Neural progenitor cell (in vitro differentiated cells): ENCODE measurements around the gene CAMKMT. TPM values are rescaled to one million over a fixed set of nuclear protein-coding genes. Genes with fewer than 3 reads are reported as not detected.

Source experiments
- DNase-seq: peaks from one replicate; pipeline ENCODE4 v3.0.0-alpha.2; 2016; ENCODE audit warnings: low spot score
- H2AFZ ChIP-seq: fragments of 200-600 bp; sonication (generic); replicated peaks from 2 replicates; pipeline ENCODE4 v1.6.1; 2016; ENCODE audit warnings: antibody characterized with exemption
- H3F3A ChIP-seq: fragments of 200-600 bp; sonication (generic); 2 replicates; pipeline ENCODE4 v1.6.1; 2016; ENCODE audit warnings: antibody characterized with exemption, low read depth
- H3K27ac ChIP-seq: fragments of 200-600 bp; sonication (generic); 2 replicates; pipeline ENCODE4 v1.5.1; 2016; ENCODE audit warnings: mild to moderate bottlenecking
- H3K27me3 ChIP-seq: fragments of 200-600 bp; sonication (generic); 2 replicates; pipeline ENCODE4 v1.6.1; 2016; ENCODE audit warnings: mild to moderate bottlenecking, moderate library complexity
- H3K36me3 ChIP-seq: fragments of 200-600 bp; sonication (generic); 2 replicates; pipeline ENCODE4 v1.5.1; 2016
- H3K4me1 ChIP-seq: fragments of 200-600 bp; sonication (generic); 2 replicates; pipeline ENCODE4 v1.6.1; 2016; ENCODE audit warnings: mixed run types
- H3K4me2 ChIP-seq: fragments of 200-600 bp; sonication (generic); 2 replicates; pipeline ENCODE4 v1.6.1; 2016
- H3K4me3 ChIP-seq: fragments of 200-600 bp; sonication (generic); 2 replicates; pipeline ENCODE4 v1.5.1; 2016
- H3K79me2 ChIP-seq: fragments of 200-600 bp; sonication (generic); 2 replicates; pipeline ENCODE4 v1.6.1; 2016; ENCODE audit warnings: low read depth
- H3K9ac ChIP-seq: fragments of 200-600 bp; sonication (generic); 2 replicates; pipeline ENCODE4 v1.6.1; 2016
- H3K9me3 ChIP-seq: fragments of 200-600 bp; sonication (generic); 2 replicates; pipeline ENCODE4 v1.5.1; 2016; ENCODE audit warnings: low read depth
- H4K20me1 ChIP-seq: fragments of 200-600 bp; sonication (generic); 2 replicates; pipeline ENCODE4 v1.6.1; 2016; ENCODE audit warnings: low read depth
- H3K27ac Mint-ChIP-seq: 3 replicates; pipeline ENCODE4 v1.8.0; 2021; ENCODE audit warnings: mixed read lengths
- H3K27me3 Mint-ChIP-seq: 2 replicates; pipeline ENCODE4 v1.8.0; 2022; ENCODE audit warnings: low read depth, mild to moderate bottlenecking, inconsistent platforms, moderate library complexity, mixed read lengths; ENCODE audit not compliant: insufficient read depth
- H3K36me3 Mint-ChIP-seq: 3 replicates; pipeline ENCODE4 v1.8.0; 2021; ENCODE audit warnings: mixed read lengths
- H3K4me1 Mint-ChIP-seq: 3 replicates; pipeline ENCODE4 v1.8.0; 2021; ENCODE audit warnings: mixed read lengths
- H3K4me3 Mint-ChIP-seq: 3 replicates; pipeline ENCODE4 v1.8.0; 2021; ENCODE audit warnings: mild to moderate bottlenecking, moderate library complexity, mixed read lengths
- H3K9me3 Mint-ChIP-seq: 3 replicates; pipeline ENCODE4 v1.8.0; 2020; ENCODE audit warnings: mixed read lengths
- CTCF ChIP-seq: fragments of 200-600 bp; sonication (generic); IDR thresholded peaks from 2 replicates; pipeline ENCODE4 v1.5.1; 2017; ENCODE audit warnings: antibody characterized with exemption, mild to moderate bottlenecking
- EZH2 ChIP-seq: fragments of 200-600 bp; sonication (generic); IDR thresholded peaks from 2 replicates; pipeline ENCODE4 v1.6.1; 2017; ENCODE audit warnings: antibody characterized with exemption, mild to moderate bottlenecking, moderate library complexity
- EZH2phosphoT487 ChIP-seq: fragments of 200-600 bp; sonication (generic); IDR thresholded peaks from 2 replicates; pipeline ENCODE4 v1.6.1; 2017; ENCODE audit warnings: antibody characterized with exemption
- total RNA-seq: library from RNA; depleted of rRNA; stranded (reverse); fragments of >200 nt; gene quantifications from 2 replicates; pipeline ENCODE4 v1.2.3, GENCODE V29; 2015; ENCODE audit warnings: low replicate concordance

Gene CAMKMT
- total RNA-seq, 1 donor from 2014 or later, result 28.5 TPM

DNA sequence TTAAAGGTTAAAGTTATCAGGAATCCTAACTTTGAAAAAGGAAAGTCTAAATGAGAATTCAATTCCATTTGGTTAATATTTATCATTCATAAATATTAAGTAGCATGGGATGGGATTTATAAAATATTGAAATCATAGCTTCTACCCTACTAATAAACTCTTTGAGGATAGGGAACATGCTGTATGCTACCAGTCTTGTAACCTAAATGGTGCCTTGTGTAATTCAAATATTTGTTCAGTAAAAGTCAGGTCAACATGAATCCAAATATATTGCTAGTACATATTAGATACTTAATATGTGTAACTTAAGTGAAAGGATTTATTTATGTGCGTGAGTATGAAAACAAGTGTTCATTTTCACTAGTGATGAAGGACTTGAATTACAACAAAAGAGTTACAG, 94.1 kb downstream of the CAMKMT start:
- no peaks in the 10 kb centered on the region for H3K9me3 Mint-ChIP-seq
- Histone ChIP-seq H3F3A (peaks cover 4% of the 10 kb centered on the region), H4K20me1 (no peaks in the 10 kb centered on the region), H2AFZ (no peak overlapping the region), H3K79me2 (peaks cover 8% of the 10 kb centered on the region), H3K4me3 (no peak overlapping the region), H3K36me3 (no peaks in the 10 kb centered on the region), H3K9me3 (no peaks in the 10 kb centered on the region), H3K27ac (no peak overlapping the region), H3K27me3 (no peaks in the 10 kb centered on the region), H3K4me2 (no peak overlapping the region), H3K9ac (no peak overlapping the region), H3K4me1 (peaks cover 59% of the 10 kb centered on the region)
- H3K27me3 Mint-ChIP-seq, result no peaks in the 10 kb centered on the region
- H3K36me3 Mint-ChIP-seq, result peaks cover 1% of the 10 kb centered on the region
- H3K27ac Mint-ChIP-seq, result no peak overlapping the region
- DNase-seq, result no peak
- peaks cover 20% of the 10 kb centered on the region for H3K4me1 Mint-ChIP-seq
- no peak for TF ChIP-seq EZH2phosphoT487
- no peak overlapping the region for H3K4me3 Mint-ChIP-seq

GRCh38 chr2:44456946-44457345, 95.2 kb downstream of the CAMKMT start:
- no peaks in the 10 kb centered on the region for H3K36me3 ChIP-seq
- Mint-ChIP-seq H3K4me1 (peaks cover 14% of the 10 kb centered on the region), H3K9me3 (no peaks in the 10 kb centered on the region), H3K4me3 (no peak overlapping the region), H3K36me3 (peaks cover 1% of the 10 kb centered on the region), H3K27ac (no peak overlapping the region), H3K27me3 (no peaks in the 10 kb centered on the region)
- no peaks in the 10 kb centered on the region for H4K20me1 ChIP-seq
- H3K79me2 ChIP-seq, result peaks cover 12% of the 10 kb centered on the region
- TF ChIP-seq EZH2 (no peak), CTCF (no peak), EZH2phosphoT487 (no peak)
- peaks cover 15% of the 10 kb centered on the region for H3F3A ChIP-seq
- peaks cover 50% of the 10 kb centered on the region for H3K4me1 ChIP-seq
- no peak overlapping the region for H2AFZ ChIP-seq
- no peak overlapping the region for H3K4me3 ChIP-seq
- H3K9ac ChIP-seq, result no peak overlapping the region
- H3K27ac ChIP-seq, result no peak overlapping the region
- no peak for DNase-seq
- no peaks in the 10 kb centered on the region for H3K9me3 ChIP-seq
- no peaks in the 10 kb centered on the region for H3K27me3 ChIP-seq
- no peak overlapping the region for H3K4me2 ChIP-seq

GRCh38 chr2:44459739-44460138, 98.0 kb downstream of the CAMKMT start:
- Mint-ChIP-seq H3K27me3 (no peaks in the 10 kb centered on the region), H3K4me3 (no peak overlapping the region), H3K4me1 (peaks cover 11% of the 10 kb centered on the region), H3K9me3 (peaks cover 17% of the 10 kb centered on the region), H3K27ac (no peak overlapping the region), H3K36me3 (peaks cover 1% of the 10 kb centered on the region)
- H3K36me3 ChIP-seq, result peaks cover 7% of the 10 kb centered on the region
- H3K9ac ChIP-seq, result no peak overlapping the region
- H3K4me1 ChIP-seq, result peaks cover 41% of the 10 kb centered on the region
- no peak overlapping the region for H3K27ac ChIP-seq
- DNase-seq, result peak; percentile 17
- no peaks in the 10 kb centered on the region for H3K27me3 ChIP-seq
- peaks cover 8% of the 10 kb centered on the region for H3K9me3 ChIP-seq
- H3K4me3 ChIP-seq, result no peak overlapping the region
- H3K79me2 ChIP-seq, result peaks cover 9% of the 10 kb centered on the region
- peaks cover 43% of the 10 kb centered on the region for H3F3A ChIP-seq
- H3K4me2 ChIP-seq, result peak overlapping the region; percentile 29
- no peak for TF ChIP-seq CTCF
- no peak for TF ChIP-seq EZH2
- TF ChIP-seq EZH2phosphoT487, result no peak
- no peak overlapping the region for H2AFZ ChIP-seq
- no peaks in the 10 kb centered on the region for H4K20me1 ChIP-seq

GRCh38 chr2:44462934-44463849, 101.4 kb downstream of the CAMKMT start:
- Histone ChIP-seq H3K9ac (no peak overlapping the region), H3K4me3 (no peak overlapping the region), H3K27ac (peak overlapping the region; percentile 56), H3K9me3 (peaks cover 31% of the 10 kb centered on the region), H2AFZ (no peak overlapping the region), H3F3A (peaks cover 42% of the 10 kb centered on the region), H3K79me2 (peaks cover 6% of the 10 kb centered on the region), H3K27me3 (no peaks in the 10 kb centered on the region), H3K4me1 (peaks cover 31% of the 10 kb centered on the region), H3K4me2 (peak overlapping the region; percentile 32), H3K36me3 (peaks cover 11% of the 10 kb centered on the region), H4K20me1 (no peaks in the 10 kb centered on the region)
- H3K9me3 Mint-ChIP-seq, result peaks cover 31% of the 10 kb centered on the region
- TF ChIP-seq EZH2 (no peak), EZH2phosphoT487 (no peak), CTCF (peak; percentile 47)
- DNase-seq, result peak; percentile 55
- no peaks in the 10 kb centered on the region for H3K27me3 Mint-ChIP-seq
- H3K4me3 Mint-ChIP-seq, result no peak overlapping the region
- H3K36me3 Mint-ChIP-seq, result peaks cover 1% of the 10 kb centered on the region
- no peak overlapping the region for H3K27ac Mint-ChIP-seq
- H3K4me1 Mint-ChIP-seq, result peaks cover 6% of the 10 kb centered on the region
